GM12878 (cell line): ENCODE data around the gene RNF149. TPM values are rescaled to one million over a fixed set of nuclear protein-coding genes. Genes with fewer than 3 reads are reported as not detected.

ENCODE experiments used
- ATAC-seq: fragments of 200-7000 bp; cut with Tn5 transposase; 3 replicates; pipeline ENCODE4 v1.9.1; 2020; ENCODE audit warnings: mild to moderate bottlenecking, moderate library complexity
- BruUV-seq: library from RNA; stranded (reverse); fragments of 400-500 nt; replicated peaks from 2 replicates; lab custom pipeline; 2021; lab: Mats Ljungman, UMichigan
- CTCF ChIA-PET: fragments of 300-600 bp; sonication (Branson Sonifier 250); formaldehyde crosslinking; extraction: SDS; loops from one replicate; lab custom pipeline; 2021; ENCODE audit warnings: inconsistent platforms; lab: Yijun Ruan, JAX
- POLR2A ChIA-PET: fragments of 350-600 bp; formaldehyde crosslinking; extraction: SDS; loops from one replicate; lab custom pipeline; 2021; ENCODE audit warnings: inconsistent platforms; lab: Charles Lee
- RAD21 ChIA-PET: fragments of 300-600 bp; sonication (Branson Sonifier 250); formaldehyde crosslinking; loops from one replicate; lab custom pipeline; 2023; ENCODE audit warnings: antibody characterized with exemption; ENCODE audit not compliant: unreplicated experiment; lab: Charles Lee
- SMC1A ChIA-PET: fragments of 300-600 bp; sonication (Branson Sonifier 250); formaldehyde crosslinking; loops from one replicate; lab custom pipeline; 2023; ENCODE audit not compliant: unreplicated experiment, uncharacterized antibody; lab: Charles Lee
- DNase-seq: peaks from one replicate; pipeline ENCODE4 v3.0.0-alpha.2; 2011; ENCODE audit warnings: low read depth, low spot score
- FAIRE-seq: peaks from 3 replicates; lab custom pipeline; 2011; peaks lifted over from hg19 to GRCh38; lab: Jason Lieb, UNC
- H2AFZ ChIP-seq: 2 replicates; pipeline ENCODE4 v1.6.0; 2011; ENCODE audit warnings: low read depth, low read length, control low read depth; ENCODE audit not compliant: control insufficient read depth
- H3K27ac ChIP-seq: 2 replicates; pipeline ENCODE4 v1.5.1; 2011; ENCODE audit warnings: control low read depth; ENCODE audit not compliant: control insufficient read depth, insufficient read depth
- H3K27me3 ChIP-seq, 2 experiments: replicated peaks in 1 of 2; 2 replicates each; pipeline versions ENCODE4 v1.6.0 to v1.6.1; 2011; ENCODE audit warnings: low read length in 1 of 2; ENCODE audit not compliant: control insufficient read depth in 2 of 2, insufficient read depth in 2 of 2
- H3K36me3 ChIP-seq, 2 experiments: 2 replicates each; pipeline ENCODE4 v1.5.1; 2011; ENCODE audit warnings: low read length in 1 of 2; ENCODE audit not compliant: control insufficient read depth in 2 of 2, insufficient read depth in 2 of 2
- H3K4me1 ChIP-seq: 2 replicates; pipeline ENCODE4 v1.6.1; 2011; ENCODE audit warnings: mild to moderate bottlenecking, low read length, moderate library complexity, mixed read lengths; ENCODE audit not compliant: control insufficient read depth, insufficient read depth
- H3K4me2 ChIP-seq: 2 replicates; pipeline ENCODE4 v1.6.0; 2011; ENCODE audit warnings: control low read depth; ENCODE audit not compliant: control insufficient read depth, insufficient read depth
- H3K4me3 ChIP-seq: fragments of 200-600 bp; sonication (generic); 2 replicates; pipeline ENCODE4 v1.5.1; 2016
- H3K79me2 ChIP-seq: 2 replicates; pipeline ENCODE4 v1.6.0; 2011; ENCODE audit warnings: low read length; ENCODE audit not compliant: control insufficient read depth, insufficient read depth
- H3K9ac ChIP-seq: 2 replicates; pipeline ENCODE4 v1.8.0; 2011; ENCODE audit warnings: low read length, control low read depth, mixed read lengths; ENCODE audit not compliant: control insufficient read depth, insufficient read depth
- H3K9me3 ChIP-seq: replicated peaks from 3 replicates; pipeline ENCODE4 v1.5.1; 2011; ENCODE audit warnings: mild to moderate bottlenecking, low read length; ENCODE audit not compliant: control insufficient read depth, insufficient read depth
- H4K20me1 ChIP-seq: 2 replicates; pipeline ENCODE4 v1.6.0; 2011; ENCODE audit not compliant: control insufficient read depth, insufficient read depth
- CEBPB ChIP-seq, 2 experiments: fragments of 150-350 bp in 1 of 2; IDR thresholded peaks; 2 replicates each; pipeline ENCODE4 v1.6.1; 2012 to 2014; ENCODE audit warnings: low read depth in 2 of 2, low read length in 2 of 2, borderline replicate concordance in 1 of 2, inconsistent platforms in 1 of 2
- CHD1 ChIP-seq: IDR thresholded peaks from 2 replicates; pipeline ENCODE4 v1.6.1; 2012; ENCODE audit warnings: low read depth, low read length, improper control_type of control experiment
- EZH2 ChIP-seq: IDR thresholded peaks from 2 replicates; pipeline ENCODE4 v1.6.1; 2012; ENCODE audit warnings: low read depth, mild to moderate bottlenecking, control low read depth, inconsistent platforms, low read length, borderline replicate concordance; ENCODE audit not compliant: control insufficient read depth
- FOXK2 ChIP-seq: fragments of 450-650 bp; IDR thresholded peaks from 2 replicates; pipeline ENCODE4 v1.6.1; 2017; ENCODE audit warnings: mild to moderate bottlenecking, moderate library complexity
- HDGF ChIP-seq: fragments of 450-650 bp; IDR thresholded peaks from 2 replicates; pipeline ENCODE4 v1.6.1; 2016; ENCODE audit warnings: antibody characterized with exemption
- KLF5 ChIP-seq: fragments of 450-650 bp; IDR thresholded peaks from 2 replicates; pipeline ENCODE4 v1.6.1; 2014; ENCODE audit warnings: mild to moderate bottlenecking; ENCODE audit not compliant: partially characterized antibody
- LARP7 ChIP-seq: fragments of 450-650 bp; IDR thresholded peaks from 2 replicates; pipeline ENCODE4 v1.6.1; 2017; ENCODE audit warnings: mild to moderate bottlenecking
- MTA2 ChIP-seq: fragments of 450-650 bp; IDR thresholded peaks from 2 replicates; pipeline ENCODE4 v1.6.1; 2016; ENCODE audit warnings: low read depth, mild to moderate bottlenecking, moderate library complexity
- MYB ChIP-seq: fragments of 150-350 bp; IDR thresholded peaks from 2 replicates; pipeline ENCODE4 v1.6.1; 2014; ENCODE audit warnings: mild to moderate bottlenecking, low read depth, low read length, borderline replicate concordance
- NBN ChIP-seq: fragments of 450-650 bp; IDR thresholded peaks from 2 replicates; pipeline ENCODE4 v1.6.1; 2016
- NKRF ChIP-seq: fragments of 450-650 bp; conservative IDR thresholded peaks from 2 replicates; pipeline ENCODE4 v1.6.1; 2017; ENCODE audit warnings: mild to moderate bottlenecking, moderate library complexity
- PAX5 ChIP-seq: IDR thresholded peaks from 2 replicates; pipeline ENCODE4 v1.6.1; 2011; ENCODE audit warnings: low read depth, low read length, borderline replicate concordance
- POLR2A ChIP-seq: IDR thresholded peaks from 2 replicates; pipeline ENCODE4 v1.6.1; 2011; ENCODE audit warnings: low read depth, mild to moderate bottlenecking, low read length
- POLR2AphosphoS5 ChIP-seq: IDR thresholded peaks from 2 replicates; pipeline ENCODE4 v1.6.1; 2011; ENCODE audit warnings: mild to moderate bottlenecking, low read length, inconsistent platforms
- RAD21 ChIP-seq: IDR thresholded peaks from 2 replicates; pipeline ENCODE4 v1.6.1; 2011; ENCODE audit warnings: mild to moderate bottlenecking, low read depth, low read length, moderate library complexity; ENCODE audit not compliant: insufficient read depth
- TCF7 ChIP-seq: IDR thresholded peaks from 2 replicates; pipeline ENCODE4 v1.6.1; 2014; ENCODE audit warnings: antibody characterized with exemption, borderline replicate concordance
- YBX1 ChIP-seq: fragments of 450-650 bp; IDR thresholded peaks from 2 replicates; pipeline ENCODE4 v1.6.1; 2016; ENCODE audit warnings: antibody characterized with exemption
- ZNF384 ChIP-seq: IDR thresholded peaks from 2 replicates; pipeline ENCODE4 v1.6.1; 2012; ENCODE audit warnings: low read depth, mild to moderate bottlenecking, low read length, improper control_type of control experiment, borderline replicate concordance
- WGBS: methylation state at CpG from one replicate; pipeline ENCODE4 v1.1.6; 2016; ENCODE audit warnings: low lambda C conversion rate; ENCODE audit not compliant: insufficient replicate concordance, insufficient coverage; ENCODE audit errors: missing lambda C conversion rate; 5-methylcytosine and 5-hydroxymethylcytosine counted together
- in situ Hi-C: fragments of 300-500 bp; cut with MboI; formaldehyde crosslinking; loops from 9 replicates; pipeline ENCODE4 v1.14.3; 2018; ENCODE audit warnings: mixed read lengths
- intact Hi-C: fragments of 100-400 bp; cut with micrococcal nuclease; formaldehyde crosslinking; loops from one replicate; pipeline ENCODE4 v1.14.2; 2022; ENCODE audit not compliant: unreplicated experiment
- polyA plus RNA-seq, 11 experiments: library from polyadenylated mRNA; depleted of rRNA in 4 of 11; unstranded in 6 of 11; stranded (reverse) in 5 of 11; fragments of >200 nt; fragmentation: Nextera tagmentation in 4 of 11; fragmentation: Illumina TruSeq in 1 of 11; extraction: Ambion mirVana in 4 of 11; extraction: Trizol in 1 of 11; gene quantifications; 1 replicate in 1 of 11; 2 replicates in 10 of 11; pipeline versions ENCODE4 v1.2.1 to v1.2.3, GENCODE V29; 2011 to 2016; ENCODE audit warnings: inconsistent platforms in 2 of 11, missing spikeins in 2 of 11, low read depth in 1 of 11
- total RNA-seq, 4 experiments: library from RNA; depleted of rRNA in 3 of 4; stranded (reverse); fragments of >200 nt in 3 of 4; fragmentation: Illumina TruSeq in 1 of 4; extraction: Trizol in 1 of 4; gene quantifications; 2 replicates each; pipeline versions ENCODE4 v1.2.1 to v1.2.3, GENCODE V29; 2013 to 2021

Gene RNF149
- total and polyA plus RNA-seq, 10 of the 15 experiments (the other 5 are each of a cell fraction or from before 2014, with no cell fraction given) = 5.2 to 38.4 (median 16.3) TPM

- POLR2A ChIA-PET = no interaction called here
- DNase-seq = no peak
- intact Hi-C loops = loop anchor here (10.0 kb wide), 1 partner anchor 531 kb away; no protein-coding TSS in a partner anchor
These were observed 35.6 kb upstream of the RNF149 start for GRCh38 chr2:101344137-101344536.

GRCh38 chr2:101342625-101343008, 34.1 kb upstream of the RNF149 start:
- FAIRE-seq = no peak
- 39% methylated on average over 15 of the region's 15 CpGs for WGBS
- POLR2A ChIA-PET = no interaction called here

More at GRCh38 chr2:101344137-101344536, 35.6 kb upstream of the RNF149 start:
- no peaks in the 10 kb centered on the region; a peak in 2 of 4 replicates for H3K27me3 ChIP-seq
- no peaks in the 10 kb centered on the region for H3K36me3 ChIP-seq
- H4K20me1 ChIP-seq = no peaks in the 10 kb centered on the region
- in situ Hi-C loops = loop anchor here (10.0 kb wide), 1 partner anchor 481 kb away; no protein-coding TSS in a partner anchor
- H3K27ac ChIP-seq = no peak overlapping the region
- 30% methylated on average over 5 of the region's 5 CpGs for WGBS
- TF ChIP-seq NBN (no peak), HDGF (no peak), RAD21 (no peak), ZNF384 (no peak)
- SMC1A ChIA-PET = interaction anchor here (0.6 kb wide), 1 partner anchor 135 kb away, joined by 3 read pairs; no protein-coding TSS in a partner anchor
- RAD21 ChIA-PET = no interaction called here
- no peak for FAIRE-seq
- no peak overlapping the region for H3K4me3 ChIP-seq
- H3K9ac ChIP-seq = no peak overlapping the region
- H3K4me1 ChIP-seq = no peaks in the 10 kb centered on the region
- CTCF ChIA-PET = no interaction called here
- no TSS peak for BruUV-seq
- H3K79me2 ChIP-seq = no peaks in the 10 kb centered on the region
- no peak overlapping the region for H3K4me2 ChIP-seq
- H2AFZ ChIP-seq = no peak overlapping the region
- no peak for ATAC-seq
- no peaks in the 10 kb centered on the region for H3K9me3 ChIP-seq

More at GRCh38 chr2:101342625-101343008, 34.1 kb upstream of the RNF149 start:
- H3K27ac ChIP-seq = no peak overlapping the region
- no peaks in the 10 kb centered on the region for H4K20me1 ChIP-seq
- ChIA-PET SMC1A (interaction anchor here (1.0 to 1.8 kb wide), 13 partner anchors 9 to 541 kb away, joined by 3 to 9 read pairs (median 5); partner anchors contain the start of genes CNOT11 and RNF149), RAD21 (interaction anchor here (1.0 to 1.7 kb wide), 11 partner anchors 10 to 898 kb away, joined by 3 to 9 read pairs (median 4); no protein-coding TSS in a partner anchor), CTCF (interaction anchor here (0.8 to 3.0 kb wide), 29 partner anchors 8 to 531 kb away, joined by 3 to 32 read pairs (median 6); no protein-coding TSS in a partner anchor)
- no peak for DNase-seq
- H3K4me1 ChIP-seq = no peaks in the 10 kb centered on the region
- BruUV-seq = no TSS peak
- ATAC-seq = no peak
- no peaks in the 10 kb centered on the region for H3K36me3 ChIP-seq
- no peak overlapping the region for H3K4me2 ChIP-seq
- in situ Hi-C loops (loop anchor here (10.0 kb wide), 1 partner anchor 482 kb away; no protein-coding TSS in a partner anchor), intact Hi-C loops (loop anchor here (1.0 to 10.0 kb wide), 2 partner anchors 489 to 532 kb away; no protein-coding TSS in a partner anchor)
- H3K9me3 ChIP-seq = no peaks in the 10 kb centered on the region
- no peak overlapping the region for H3K9ac ChIP-seq
- TF ChIP-seq NKRF (no peak), KLF5 (no peak), PAX5 (no peak), LARP7 (no peak), EZH2 (no peak), MYB (no peak), MTA2 (no peak), CHD1 (no peak), YBX1 (no peak), POLR2AphosphoS5 (no peak), FOXK2 (no peak), CEBPB (IDR thresholded peaks at IDR 0.05; ENCODE audit: borderline replicate concordance in 1 of 2, low read depth in 2 of 2, low read length in 2 of 2) (no peak), POLR2A (no peak), TCF7 (no peak)
- H3K4me3 ChIP-seq = no peak overlapping the region
- H2AFZ ChIP-seq = no peak overlapping the region
- H3K79me2 ChIP-seq = no peaks in the 10 kb centered on the region
- H3K27me3 ChIP-seq = no peaks in the 10 kb centered on the region; a peak in 2 of 4 replicates
